ENCODE data around the gene SF3A1. TPM values are rescaled to one million over a fixed set of nuclear protein-coding genes. Genes with fewer than 3 reads are reported as not detected.
A peak's percentile ranks its signal among the peaks of the same experiment; 100 is the strongest.

Gene SF3A1
- total and polyA plus RNA-seq, 2 of the 13 experiments (the other 11 are each of a cell fraction or from before 2014, with no cell fraction given), result 10.0 to 22.0 TPM

GRCh38 chr22:30356449-30357235, at the start of gene SF3A1, which contains the start of gene CCDC157 (continued):
- 0 out of 2 replicates have a peak, but pooled peaks have one; percentile 24 for TF ChIP-seq ZBTB3 (CRISPR knock-in tag; IDR thresholded peaks at IDR 0.05; ENCODE audit: borderline replicate concordance, low read depth)
- TF ChIP-seq HNF1A (IDR thresholded peaks at IDR 0.05; ENCODE audit: low read depth), result no peak
- peak; percentile 81; the same call in 1 of the 2 replicates for TF ChIP-seq HNF1A (CRISPR knock-in tag; IDR thresholded peaks at IDR 0.05; ENCODE audit: borderline replicate concordance)
- TF ChIP-seq MEF2D (CRISPR knock-in tag; IDR thresholded peaks at IDR 0.05), result no peak
- TF ChIP-seq HOXA9 (CRISPR knock-in tag; IDR thresholded peaks at IDR 0.05; ENCODE audit: borderline replicate concordance), result no peak
- 0 out of 2 replicates have a peak, but pooled peaks have one; percentile 27 for TF ChIP-seq DNMT3B (CRISPR knock-in tag; conservative IDR thresholded peaks at IDR 0.05)
- no peak for TF ChIP-seq NR2F6 (IDR thresholded peaks at IDR 0.05)
- 0 out of 2 replicates have a peak, but pooled peaks have one; percentile 24 for TF ChIP-seq NR2F6 (CRISPR knock-in tag; IDR thresholded peaks at IDR 0.05)
- TF ChIP-seq ZNF784 (CRISPR knock-in tag; IDR thresholded peaks at IDR 0.05; ENCODE audit: borderline replicate concordance), result peak; percentile 42; the same call in 1 of the 2 replicates
- TF ChIP-seq ZC3H4 (CRISPR knock-in tag; IDR thresholded peaks at IDR 0.05; ENCODE audit: borderline replicate concordance), result no peak
- no peak for TF ChIP-seq SNAPC2 (CRISPR knock-in tag; IDR thresholded peaks at IDR 0.05)
- TF ChIP-seq ARNT (IDR thresholded peaks at IDR 0.05), result no peak
- no peak for TF ChIP-seq MIER2 (CRISPR knock-in tag; IDR thresholded peaks at IDR 0.05)
- no peak for TF ChIP-seq ZNF597 (CRISPR knock-in tag; IDR thresholded peaks at IDR 0.05)
- TF ChIP-seq NFYB (CRISPR knock-in tag; IDR thresholded peaks at IDR 0.05), result no peak
- peak; percentile 82; the same call in 1 of the 2 replicates for TF ChIP-seq KMT2A (CRISPR knock-in tag; IDR thresholded peaks at IDR 0.05)
- TF ChIP-seq IRX3 (CRISPR knock-in tag; IDR thresholded peaks at IDR 0.05; ENCODE audit: borderline replicate concordance, low read depth), result peak; percentile 88
- no peak for TF ChIP-seq JDP2 (CRISPR knock-in tag; IDR thresholded peaks at IDR 0.05; ENCODE audit: borderline replicate concordance)
- TF ChIP-seq ZNF503 (CRISPR knock-in tag; IDR thresholded peaks at IDR 0.05), result peak; percentile 74
- 0 out of 2 replicates have a peak, but pooled peaks have one; percentile 21 for TF ChIP-seq RARA (CRISPR knock-in tag; IDR thresholded peaks at IDR 0.05)
- TF ChIP-seq KLF9 (CRISPR knock-in tag; IDR thresholded peaks at IDR 0.05; ENCODE audit: low read depth), result no peak
- peak; percentile 94; the same call in 1 of the 2 replicates for TF ChIP-seq SALL2 (CRISPR knock-in tag; IDR thresholded peaks at IDR 0.05)
- no peak; the same call in 1 of the 2 replicates for TF ChIP-seq GPN1 (CRISPR knock-in tag; IDR thresholded peaks at IDR 0.05; ENCODE audit: borderline replicate concordance)
